ENCODE data around the gene RELA.

DNA sequence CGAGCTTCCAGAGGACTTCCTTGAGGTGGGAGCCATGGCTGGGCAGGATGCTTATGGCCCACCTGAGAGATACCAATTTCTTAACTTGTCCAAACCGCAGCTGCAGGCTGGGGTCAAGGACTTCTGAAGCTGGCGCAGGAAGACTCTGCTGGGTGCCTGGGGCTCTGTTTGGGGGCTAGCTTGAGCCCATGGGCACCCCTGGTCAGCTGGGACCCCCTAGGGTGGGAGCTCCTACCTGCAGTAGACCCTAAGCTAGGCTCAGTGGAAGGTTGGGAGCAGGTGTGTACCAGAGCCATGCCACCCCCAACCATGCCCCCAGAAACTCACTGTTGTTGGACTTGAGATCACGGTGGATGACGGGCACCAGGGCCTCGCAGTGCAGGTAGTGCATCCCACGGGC, 50.0 kb downstream of the RELA start:
- no peak for TF ChIP-seq CEBPB (IDR thresholded peaks at IDR 0.05)
- TF ChIP-seq REST (IDR thresholded peaks at IDR 0.05; ENCODE audit: low read depth), result no peak
- TF ChIP-seq, protein P1, sequence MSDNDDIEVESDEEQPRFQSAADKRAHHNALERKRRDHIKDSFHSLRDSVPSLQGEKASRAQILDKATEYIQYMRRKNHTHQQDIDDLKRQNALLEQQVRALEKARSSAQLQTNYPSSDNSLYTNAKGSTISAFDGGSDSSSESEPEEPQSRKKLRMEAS (IDR thresholded peaks at IDR 0.05), result no peak
- no peak for TF ChIP-seq CREB1 (IDR thresholded peaks at IDR 0.05; ENCODE audit: low read depth)
- TF ChIP-seq TAF1 (IDR thresholded peaks at IDR 0.05; ENCODE audit: low read depth), result no peak
- no peak for TF ChIP-seq RAD21 (IDR thresholded peaks at IDR 0.05; ENCODE audit: low read depth)
- no peak for TF ChIP-seq YY1 (IDR thresholded peaks at IDR 0.05; ENCODE audit: low read depth)
- no peak for TF ChIP-seq EGR1 (IDR thresholded peaks at IDR 0.05)
- no peak for TF ChIP-seq FOXM1 (IDR thresholded peaks at IDR 0.05; ENCODE audit: borderline replicate concordance, low read depth)
- no peak for TF ChIP-seq NFIC (IDR thresholded peaks at IDR 0.05)
- no peak for TF ChIP-seq EP300 (IDR thresholded peaks at IDR 0.05; ENCODE audit: borderline replicate concordance)
- TF ChIP-seq, protein P2, sequence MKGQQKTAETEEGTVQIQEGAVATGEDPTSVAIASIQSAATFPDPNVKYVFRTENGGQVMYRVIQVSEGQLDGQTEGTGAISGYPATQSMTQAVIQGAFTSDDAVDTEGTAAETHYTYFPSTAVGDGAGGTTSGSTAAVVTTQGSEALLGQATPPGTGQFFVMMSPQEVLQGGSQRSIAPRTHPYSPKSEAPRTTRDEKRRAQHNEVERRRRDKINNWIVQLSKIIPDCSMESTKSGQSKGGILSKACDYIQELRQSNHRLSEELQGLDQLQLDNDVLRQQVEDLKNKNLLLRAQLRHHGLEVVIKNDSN (IDR thresholded peaks at IDR 0.05), result no peak

Measured in Ishikawa (cell line).